Measurements from ENCODE around the gene EXT2.

Gene EXT2

DNA sequence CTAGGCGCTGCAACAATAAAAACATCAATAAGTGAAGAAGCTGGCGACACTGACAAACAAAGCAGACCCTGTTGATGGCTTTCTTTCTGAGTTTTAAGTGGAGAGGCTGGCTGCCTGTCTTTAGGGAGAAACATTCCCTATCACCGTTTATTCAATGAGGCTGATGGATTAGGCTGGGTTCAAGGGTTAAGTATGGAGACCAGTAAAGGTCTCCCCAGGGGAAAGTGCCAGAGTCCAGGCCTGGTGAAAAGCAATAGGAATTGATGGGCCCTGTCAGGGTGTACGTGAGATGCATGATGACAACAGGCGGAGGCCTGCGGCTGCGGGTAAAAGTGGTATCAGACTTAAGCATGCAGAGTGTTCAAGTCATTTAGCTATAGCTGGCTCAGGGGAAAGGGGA lies 111.8 kb downstream of the EXT2 start:
- no peak for DNase-seq

DNA sequence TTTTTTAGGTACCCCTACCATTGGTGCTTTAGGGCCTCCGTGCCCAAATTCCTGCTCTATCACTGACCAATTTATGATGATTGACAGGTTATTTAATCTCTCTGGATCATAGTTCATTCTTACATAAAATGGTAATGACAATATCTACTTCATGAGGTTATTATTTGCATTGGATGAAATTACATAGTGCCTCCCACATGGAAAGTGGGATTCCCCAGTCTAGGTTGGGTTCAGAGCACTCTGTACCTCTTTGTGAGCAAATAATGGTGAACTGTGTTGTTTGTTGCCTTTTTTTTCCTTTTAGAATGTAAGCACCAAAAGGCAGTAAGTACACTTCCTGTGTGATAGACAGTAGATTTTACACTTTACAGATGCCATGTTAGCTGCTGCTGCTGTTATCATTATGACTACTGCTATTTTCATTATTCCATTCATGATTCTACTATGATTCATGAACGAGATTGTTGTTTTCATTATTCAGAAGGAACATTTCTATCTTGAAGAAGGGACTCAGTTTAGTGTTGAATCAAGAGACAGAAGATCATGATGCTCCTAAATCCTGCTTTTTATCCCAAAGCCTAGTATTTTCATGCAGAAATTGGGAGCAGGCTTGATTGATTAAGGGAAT lies 113.6 kb downstream of the EXT2 start:
- no peak for DNase-seq

- no peak for DNase-seq
Observed at GRCh38 chr11:44212128-44212527, 116.7 kb downstream of the EXT2 start.

DNA sequence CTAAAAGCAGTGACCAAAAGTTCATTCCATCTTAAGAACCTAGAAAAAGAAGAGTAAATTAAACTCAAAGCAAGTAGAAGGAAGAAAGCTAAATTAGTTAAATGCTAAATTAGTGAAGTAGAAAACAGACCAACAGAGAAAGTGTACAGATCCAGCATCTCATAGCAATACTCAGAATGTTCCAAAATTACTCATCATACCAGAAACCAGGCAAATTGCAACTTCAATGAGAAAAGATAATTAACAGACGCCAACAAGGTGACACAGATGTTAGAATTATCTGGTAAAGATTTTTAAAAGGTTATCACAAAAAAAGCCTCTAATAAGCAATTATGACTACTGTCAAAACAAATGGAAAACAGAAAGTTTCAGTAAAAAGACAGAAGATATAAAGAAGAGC lies 117.7 kb downstream of the EXT2 start:
- DNase-seq: no peak

DNA sequence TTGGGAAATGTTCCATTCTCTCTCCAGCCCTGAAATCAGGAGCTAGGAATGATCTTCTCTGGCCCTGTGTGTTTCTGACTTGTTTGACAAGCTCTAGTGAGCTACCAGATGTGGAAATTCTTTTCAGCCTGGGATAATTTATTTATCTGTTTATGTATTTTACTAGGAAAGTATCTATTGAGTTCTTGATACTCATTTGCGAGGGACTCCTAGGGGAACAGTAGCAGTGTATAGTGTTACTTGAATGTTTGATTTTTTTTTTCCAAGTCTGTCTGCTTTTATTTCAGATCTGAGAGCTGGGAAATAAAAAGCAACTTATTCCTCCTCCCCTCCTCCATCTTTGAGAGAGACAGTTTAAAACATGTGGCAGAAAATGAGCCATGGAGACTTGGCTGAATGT lies 122.0 kb downstream of the EXT2 start:
- DNase-seq: no peak

GRCh38 chr11:44219830-44220796 lies 124.6 kb downstream of the EXT2 start:
- DNase-seq: no peak

- no peak for DNase-seq
Observed at GRCh38 chr11:44221456-44221855, 126.0 kb downstream of the EXT2 start.

GRCh38 chr11:44221992-44222391 lies 126.5 kb downstream of the EXT2 start:
- DNase-seq: no peak

DNA sequence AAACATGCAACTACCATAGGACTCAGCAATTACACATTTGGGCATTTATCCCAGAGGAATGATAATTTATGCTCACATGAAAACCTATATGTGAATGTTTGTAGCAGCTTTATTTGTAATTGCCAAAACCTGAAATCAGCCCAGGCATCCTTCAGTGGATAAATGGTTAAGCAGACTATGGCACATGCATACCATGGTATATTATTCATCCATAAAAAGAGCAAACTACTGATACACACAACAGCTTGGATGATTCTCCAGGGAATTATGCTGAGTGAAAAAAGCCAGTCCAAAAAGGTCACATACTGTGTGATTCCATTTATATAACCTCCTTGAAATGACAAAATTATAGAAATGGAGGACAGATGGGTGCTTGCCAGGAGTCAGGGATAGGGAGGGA lies 127.8 kb downstream of the EXT2 start:
- no peak for DNase-seq

DNA sequence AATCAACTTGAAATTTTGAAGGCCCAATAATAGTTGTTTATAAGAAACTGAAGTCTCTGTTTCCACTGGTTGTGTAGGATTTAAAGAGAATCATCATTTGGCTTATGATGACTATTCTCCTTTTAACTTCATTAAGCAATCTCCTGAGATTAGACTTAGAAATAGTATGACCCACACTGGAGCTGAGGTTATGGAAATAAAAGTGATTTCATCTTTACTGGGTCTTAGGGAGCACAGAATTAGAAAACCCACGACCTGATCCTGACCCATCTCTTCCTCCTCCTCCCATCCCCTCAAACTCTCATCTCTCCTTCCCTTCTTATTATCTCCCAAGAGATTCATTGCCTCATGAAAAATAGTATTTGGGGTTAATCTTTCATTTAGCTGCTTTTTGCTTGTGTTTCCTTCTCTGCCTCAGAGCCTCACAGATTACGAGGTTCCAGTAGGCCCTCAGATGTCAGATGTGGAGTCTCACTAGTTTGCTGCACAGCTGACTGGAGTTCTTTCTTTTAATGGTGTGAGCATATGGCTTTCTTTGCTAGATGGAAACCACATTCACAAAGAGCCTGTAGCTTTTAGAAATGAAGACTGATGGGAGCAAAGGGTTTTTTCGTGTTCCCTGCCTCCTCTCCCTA lies 129.5 kb downstream of the EXT2 start:
- no peak for DNase-seq

- no peak for DNase-seq
Observed at GRCh38 chr11:44226490-44226889, 131.0 kb downstream of the EXT2 start.

DNA sequence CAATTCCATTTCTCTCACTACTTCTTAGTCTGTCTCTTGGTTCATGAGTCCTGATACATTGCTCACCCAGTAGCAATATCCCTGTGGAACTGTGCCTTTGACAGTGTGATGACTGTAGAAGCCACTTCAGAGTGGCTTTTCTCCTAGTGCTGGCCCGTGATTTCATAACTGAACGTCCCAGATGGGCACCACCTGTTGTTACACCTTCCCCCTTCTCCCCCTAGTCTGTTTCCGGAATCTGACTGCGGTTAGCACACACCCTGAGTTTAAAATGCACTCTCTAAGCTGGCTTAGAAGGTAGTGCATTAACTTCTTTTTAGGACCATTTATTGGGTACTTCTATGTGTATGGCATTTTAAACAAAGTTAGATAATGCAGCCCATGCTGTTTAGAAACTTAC lies 131.5 kb downstream of the EXT2 start:
- DNase-seq: no peak

GRCh38 chr11:44228379-44228778 lies 132.9 kb downstream of the EXT2 start:
- DNase-seq: no peak

GRCh38 chr11:44229098-44229497 lies 133.6 kb downstream of the EXT2 start:
- no peak for DNase-seq

DNA sequence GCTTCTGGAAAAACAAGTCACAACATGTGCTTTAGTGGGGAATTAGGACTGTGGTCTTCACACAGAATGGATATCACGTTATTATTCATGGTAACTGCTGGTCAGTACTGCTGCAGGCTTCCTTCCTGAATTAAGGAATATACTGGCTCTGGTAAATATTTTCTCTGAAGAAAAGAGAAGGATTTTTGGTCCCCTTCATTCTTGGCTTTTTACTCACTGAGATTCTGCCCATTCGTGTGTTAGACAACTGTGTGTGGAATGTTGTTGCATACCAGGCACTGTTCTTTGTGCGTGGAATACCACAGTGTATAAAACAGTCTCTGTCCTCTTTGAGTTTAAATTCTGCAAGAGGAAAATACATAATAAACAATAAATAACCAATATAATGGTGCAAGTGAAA lies 134.1 kb downstream of the EXT2 start:
- no peak for DNase-seq

DNA sequence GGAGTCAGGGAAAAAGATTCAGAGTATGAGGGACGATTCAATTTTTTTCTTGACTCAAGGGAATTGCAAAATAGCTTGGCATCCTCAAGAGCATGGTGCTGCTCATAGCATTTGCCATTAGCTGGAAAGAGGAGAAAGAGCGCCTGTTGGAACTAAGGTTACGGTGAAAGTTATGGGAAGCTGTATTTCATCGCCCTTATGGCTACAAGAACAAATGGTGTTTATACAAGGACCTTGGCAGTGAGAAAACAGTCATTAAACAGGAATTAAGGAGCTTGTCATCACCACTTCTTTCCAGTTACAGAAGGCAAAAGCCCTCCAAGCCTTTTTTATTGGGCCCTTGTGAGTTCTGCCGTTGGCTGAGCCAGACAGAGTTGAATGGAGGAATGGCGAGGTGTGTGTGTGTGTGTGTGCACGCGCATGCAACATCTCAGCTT lies 140.3 kb downstream of the EXT2 start:
- no peak for DNase-seq

- no peak for DNase-seq
Observed at GRCh38 chr11:44236296-44236695, 140.8 kb downstream of the EXT2 start.

DNA sequence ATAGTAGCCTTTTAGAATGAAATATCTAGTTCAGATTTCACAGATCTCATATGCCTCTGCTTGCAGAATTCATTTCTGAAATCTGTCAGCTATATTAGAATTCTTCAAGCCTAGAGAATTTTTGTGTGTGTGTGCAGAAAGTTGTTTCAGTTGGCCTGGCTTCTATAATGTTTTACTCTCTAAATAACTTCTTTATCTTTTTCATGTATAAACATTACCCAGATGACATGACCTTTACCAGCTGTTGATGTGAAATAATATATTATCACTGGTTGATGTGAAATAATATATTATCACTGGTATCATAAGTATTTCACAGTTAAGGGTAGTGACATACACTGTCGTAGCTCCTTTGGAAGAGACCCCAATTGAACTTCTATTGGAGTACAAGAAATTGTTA lies 141.7 kb downstream of the EXT2 start:
- DNase-seq: no peak

- DNase-seq: no peak
Observed at GRCh38 chr11:44241851-44242250, 146.4 kb downstream of the EXT2 start.

DNA sequence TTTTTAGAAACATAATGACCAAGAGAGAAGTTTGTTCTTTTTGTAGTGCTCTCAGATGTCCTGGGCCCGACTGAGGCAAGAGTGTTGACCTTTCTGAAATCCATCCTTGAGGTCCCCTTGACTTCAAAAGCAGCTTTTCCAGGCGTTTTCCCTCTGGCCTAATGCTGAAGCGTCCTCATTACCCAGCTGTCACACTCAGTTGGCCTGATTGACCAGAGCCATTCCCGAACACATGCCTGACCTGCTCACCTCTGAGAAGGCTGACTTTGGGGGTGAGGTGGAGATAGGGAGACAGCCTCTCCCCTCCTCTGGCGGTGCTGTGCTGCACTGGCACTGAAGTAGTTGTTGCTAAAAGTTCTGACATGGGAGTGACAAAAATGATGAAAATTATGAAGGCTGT lies 147.6 kb downstream of the EXT2 start:
- no peak for DNase-seq

GRCh38 chr11:44243595-44244343 lies 148.3 kb downstream of the EXT2 start:
- no peak for DNase-seq

GRCh38 chr11:44244639-44245310 lies 149.3 kb downstream of the EXT2 start:
- DNase-seq: no peak

- no peak for DNase-seq
Observed at GRCh38 chr11:44246726-44247125, 151.2 kb downstream of the EXT2 start.

Data from CD4-positive, alpha-beta T cell treated with Interleukin-17A for 1 hour (primary cell).